ENCODE measurements around the gene NTPCR. TPM values are rescaled to one million over a fixed set of nuclear protein-coding genes. Genes with fewer than 3 reads are reported as not detected.

NTPCR gene
- total RNA-seq, 1 donor from 2014 or later = 29.5 TPM

- Histone ChIP-seq H3K27me3 (ENCODE audit: low read depth) (no peaks in the 10 kb centered on the region), H3K9me3 (no peaks in the 10 kb centered on the region), H3K36me3 (no peaks in the 10 kb centered on the region), H3K27ac (no peak overlapping the region), H3K4me1 (peaks cover 14% of the 10 kb centered on the region), H3K4me3 (no peak overlapping the region)
- no peak for DNase-seq
- intact Hi-C loops (cut with DNase I) = no loop called here
- no peak for TF ChIP-seq CTCF (IDR thresholded peaks at IDR 0.05)
- ATAC-seq = no peak
Measured at GRCh38 chr1:233022246-233022645, 71.8 kb downstream of the NTPCR start.

GRCh38 chr1:233024199-233024598 is 73.8 kb downstream of the NTPCR start:
- peaks cover 14% of the 10 kb centered on the region for H3K4me1 ChIP-seq
- no peaks in the 10 kb centered on the region for H3K36me3 ChIP-seq
- TF ChIP-seq CTCF (IDR thresholded peaks at IDR 0.05) = no peak
- H3K4me3 ChIP-seq = no peak overlapping the region
- DNase-seq (no peak), ATAC-seq (no peak)
- no peaks in the 10 kb centered on the region for H3K27me3 ChIP-seq (ENCODE audit: low read depth)
- intact Hi-C loops (cut with DNase I) = no loop called here
- H3K9me3 ChIP-seq = no peaks in the 10 kb centered on the region
- H3K27ac ChIP-seq = no peak overlapping the region

DNA sequence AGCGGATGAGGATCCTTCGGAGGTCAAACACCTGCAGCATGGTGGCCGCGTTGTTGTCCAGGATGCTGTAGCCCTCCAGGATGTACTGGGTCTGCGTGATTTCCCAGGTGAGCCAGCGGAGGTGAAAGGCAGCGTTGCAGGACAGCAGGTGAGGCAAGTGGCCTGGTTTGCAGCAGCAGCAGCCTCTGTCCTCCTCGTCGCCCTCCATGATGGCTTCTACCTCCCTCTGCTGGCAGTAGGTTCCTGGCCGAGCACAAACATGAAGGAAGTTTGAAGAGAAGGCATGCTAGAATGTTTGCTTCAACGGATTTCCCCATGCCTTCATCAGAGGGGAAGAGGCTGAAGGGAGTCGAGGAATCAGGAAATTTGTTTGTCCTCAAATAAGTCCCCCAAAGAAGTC is 74.7 kb downstream of the NTPCR start:
- Histone ChIP-seq H3K36me3 (no peaks in the 10 kb centered on the region), H3K4me3 (no peak overlapping the region), H3K4me1 (peaks cover 9% of the 10 kb centered on the region), H3K27me3 (ENCODE audit: low read depth) (no peaks in the 10 kb centered on the region), H3K9me3 (no peaks in the 10 kb centered on the region), H3K27ac (no peak overlapping the region)
- DNase-seq (no peak), ATAC-seq (no peak)
- intact Hi-C loops (cut with DNase I) = no loop called here
- TF ChIP-seq CTCF (IDR thresholded peaks at IDR 0.05) = peak; percentile 39

DNA sequence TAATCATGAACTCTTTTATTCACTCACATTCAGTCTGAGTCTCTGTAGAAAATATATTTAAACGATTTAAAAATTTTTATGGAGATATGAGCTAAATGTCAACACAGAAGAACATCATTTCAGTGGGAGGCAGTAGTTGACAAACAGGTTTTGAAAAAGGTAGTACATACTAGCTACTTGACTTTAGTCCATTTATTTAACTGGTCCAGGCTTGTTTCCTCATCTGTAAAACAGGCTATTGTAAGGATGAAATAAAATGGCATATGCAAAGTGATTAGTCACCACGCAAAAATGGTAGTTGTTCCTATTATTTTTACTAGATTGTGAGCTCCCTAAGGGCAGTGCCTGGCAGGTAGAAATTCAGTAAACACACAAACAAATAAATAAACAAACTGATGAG is 75.2 kb downstream of the NTPCR start:
- Histone ChIP-seq H3K4me3 (no peak overlapping the region), H3K9me3 (no peaks in the 10 kb centered on the region), H3K36me3 (no peaks in the 10 kb centered on the region), H3K27me3 (ENCODE audit: low read depth) (no peaks in the 10 kb centered on the region), H3K4me1 (peaks cover 5% of the 10 kb centered on the region), H3K27ac (no peak overlapping the region)
- ATAC-seq (no peak), DNase-seq (no peak)
- intact Hi-C loops (cut with DNase I) = no loop called here
- no peak for TF ChIP-seq CTCF (IDR thresholded peaks at IDR 0.05)

- intact Hi-C loops (cut with DNase I) = no loop called here
- no peak overlapping the region for H3K27ac ChIP-seq
- DNase-seq (no peak), ATAC-seq (no peak)
- no peaks in the 10 kb centered on the region for H3K36me3 ChIP-seq
- H3K27me3 ChIP-seq (ENCODE audit: low read depth) = no peaks in the 10 kb centered on the region
- H3K9me3 ChIP-seq = no peaks in the 10 kb centered on the region
- no peak for TF ChIP-seq CTCF (IDR thresholded peaks at IDR 0.05)
- H3K4me3 ChIP-seq = no peak overlapping the region
- no peaks in the 10 kb centered on the region for H3K4me1 ChIP-seq
Measured at GRCh38 chr1:233027046-233027445, 76.6 kb downstream of the NTPCR start.

- Histone ChIP-seq H3K27me3 (ENCODE audit: low read depth) (no peaks in the 10 kb centered on the region), H3K4me3 (no peak overlapping the region), H3K4me1 (no peaks in the 10 kb centered on the region), H3K36me3 (no peaks in the 10 kb centered on the region), H3K9me3 (no peaks in the 10 kb centered on the region), H3K27ac (no peak overlapping the region)
- intact Hi-C loops (cut with DNase I) = no loop called here
- TF ChIP-seq CTCF (IDR thresholded peaks at IDR 0.05) = no peak
- ATAC-seq (no peak), DNase-seq (no peak)
Measured at GRCh38 chr1:233031521-233031920, 81.1 kb downstream of the NTPCR start.
